Astrocyte of the spinal cord (primary cell): ENCODE data around the gene UBAP1L.
"Not testable (repeated sequence)": the region's sequence is repeated elsewhere in the genome, so short reads cannot be mapped to it uniquely, and the experiment has no call there.

Source experiments
- DNase-seq: peaks from one replicate; pipeline ENCODE4 v3.0.0; 2011; ENCODE audit warnings: low read depth, low spot score
- H3K4me3 ChIP-seq: 2 replicates; pipeline ENCODE4 v1.5.1; 2011; ENCODE audit warnings: low read depth, mild to moderate bottlenecking, low read length, moderate library complexity
- CTCF ChIP-seq: IDR thresholded peaks from 2 replicates; pipeline ENCODE4 v1.5.1; 2012; ENCODE audit warnings: low read depth, mild to moderate bottlenecking, low read length, inconsistent platforms
- in situ Hi-C: cut with HindIII; loops from 2 replicates; pipeline ENCODE4 v1.10.0; 2017; ENCODE audit warnings: low sequenced_read_pairs

Gene UBAP1L

GRCh38 chr15:65115086-65115485 is at the start of gene UBAP1L:
TSS of gene UBAP1L (minus strand) at chr15:65115200. CDS start at chr15:65106215, 8,985 bp downstream.
- TF ChIP-seq CTCF = no peak
- no peak within 1 kb of the TSS for H3K4me3 ChIP-seq
- in situ Hi-C loops = no loop called here
- DNase-seq = no peak

GRCh38 chr15:65164139-65164538 is 49.1 kb upstream of the UBAP1L start:
- no peak for TF ChIP-seq CTCF
- in situ Hi-C loops = no loop called here
- DNase-seq = no peak
- H3K4me3 ChIP-seq = no peak overlapping the region

- TF ChIP-seq CTCF = no peak
- DNase-seq = no peak
- H3K4me3 ChIP-seq = no peak overlapping the region
- in situ Hi-C loops = no loop called here
Observed at GRCh38 chr15:65163041-65163440, 48.0 kb upstream of the UBAP1L start.

- TF ChIP-seq CTCF = no peak
- no peak for DNase-seq
- H3K4me3 ChIP-seq = no peak overlapping the region
- in situ Hi-C loops = no loop called here
Observed at GRCh38 chr15:65156692-65157091, 41.7 kb upstream of the UBAP1L start.

- no peak overlapping the region for H3K4me3 ChIP-seq
- in situ Hi-C loops = no loop called here
- no peak for TF ChIP-seq CTCF
- no peak for DNase-seq
Observed at GRCh38 chr15:65154720-65155119, 39.7 kb upstream of the UBAP1L start.

- TF ChIP-seq CTCF = no peak
- no peak overlapping the region for H3K4me3 ChIP-seq
- in situ Hi-C loops = no loop called here
- no peak for DNase-seq
Observed at GRCh38 chr15:65147902-65148301, 32.9 kb upstream of the UBAP1L start.

GRCh38 chr15:65146438-65146837 is 31.4 kb upstream of the UBAP1L start:
- no peak overlapping the region for H3K4me3 ChIP-seq
- no peak for DNase-seq
- no peak for TF ChIP-seq CTCF
- in situ Hi-C loops = no loop called here

- H3K4me3 ChIP-seq, in situ Hi-C loops, DNase-seq: not testable (repeated sequence)
Observed at GRCh38 chr15:65138631-65139030, 23.6 kb upstream of the UBAP1L start.

GRCh38 chr15:65137893-65138292 is 22.9 kb upstream of the UBAP1L start:
- in situ Hi-C loops, DNase-seq, H3K4me3 ChIP-seq: not testable (repeated sequence)

GRCh38 chr15:65137089-65137488 is 22.1 kb upstream of the UBAP1L start:
- H3K4me3 ChIP-seq, in situ Hi-C loops, DNase-seq: not testable (repeated sequence)
